ENCODE measurements around the gene FMO4. TPM values are rescaled to one million over a fixed set of nuclear protein-coding genes. Genes with fewer than 3 reads are reported as not detected.

Gene FMO4
- total and polyA plus RNA-seq, 10 of the 15 experiments (the other 5 are each of a cell fraction or from before 2014, with no cell fraction given): 0.26 to 3.0 (median 1.1) TPM

DNA sequence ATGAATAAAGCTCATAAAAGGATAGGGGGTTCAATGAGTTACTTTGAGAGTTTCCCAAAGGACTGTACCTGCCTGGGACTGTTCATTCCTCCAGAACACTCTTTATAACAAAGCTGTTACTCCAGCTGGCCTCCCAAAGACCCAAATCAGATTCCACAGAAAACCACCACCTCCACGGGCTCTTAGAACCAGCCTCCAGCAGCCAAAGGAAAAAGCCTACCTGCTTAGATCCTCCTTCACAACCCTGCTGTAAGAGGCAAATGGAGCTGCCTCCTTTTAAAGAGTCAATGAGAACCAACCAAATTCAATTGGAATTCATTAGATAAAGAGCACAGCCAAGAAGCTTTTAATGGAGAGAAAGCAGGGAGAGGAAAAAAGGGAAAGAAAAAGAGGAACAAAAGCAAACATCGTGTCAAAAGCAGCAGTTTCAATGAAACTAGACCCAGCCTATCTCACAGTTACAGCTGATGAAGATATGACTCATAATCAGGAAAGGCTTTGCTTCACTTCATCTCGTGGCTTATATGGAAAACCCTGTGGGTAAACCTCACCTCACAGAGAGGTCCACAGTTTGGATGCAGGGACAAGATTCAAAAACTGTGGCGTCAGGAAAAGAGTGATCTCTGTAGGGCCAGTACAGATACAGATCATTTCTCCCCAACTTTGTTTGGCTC, 27.8 kb upstream of the FMO4 start:
- peak; percentile 71 for FAIRE-seq
- TF ChIP-seq ZNF384 (IDR thresholded peaks at IDR 0.05; ENCODE audit: borderline replicate concordance, low read depth, low read length): no peak
- peak; percentile 39 for TF ChIP-seq JUNB (IDR thresholded peaks at IDR 0.05)
- TF ChIP-seq MEF2A (IDR thresholded peaks at IDR 0.05; ENCODE audit: insufficient read depth, low read depth, low read length): no peak
- TF ChIP-seq BCL11A (IDR thresholded peaks at IDR 0.05; ENCODE audit: low read depth, low read length): 0 out of 2 replicates have a peak, but pooled peaks have one; percentile 4
- peak; percentile 52 to 54; a peak in 3 of 4 replicates for TF ChIP-seq IKZF2 (IDR thresholded peaks at IDR 0.05)
- 0 out of 2 replicates have a peak, but pooled peaks have one; percentile 53 for TF ChIP-seq EED (IDR thresholded peaks at IDR 0.05; ENCODE audit: low read depth)
- TF ChIP-seq HDAC2 (IDR thresholded peaks at IDR 0.05): no peak
- TF ChIP-seq RUNX3 (IDR thresholded peaks at IDR 0.05; ENCODE audit: low read length): peak; percentile 61
- TF ChIP-seq KAT2A (conservative IDR thresholded peaks at IDR 0.05; ENCODE audit: control insufficient read depth, low read depth, low read length): no peak
- TF ChIP-seq RB1 (IDR thresholded peaks at IDR 0.05; ENCODE audit: borderline replicate concordance): no peak
- TF ChIP-seq NFIC (IDR thresholded peaks at IDR 0.05; ENCODE audit: low read depth, low read length): peak; percentile 38; the same call in 1 of the 2 replicates
- TF ChIP-seq IRF4 (IDR thresholded peaks at IDR 0.05; ENCODE audit: low read depth, low read length): 0 out of 2 replicates have a peak, but pooled peaks have one; percentile 14
- TF ChIP-seq IKZF1 (conservative IDR thresholded peaks at IDR 0.05): 0 out of 2 replicates have a peak, but pooled peaks have one; percentile 34
- TF ChIP-seq SIN3A (IDR thresholded peaks at IDR 0.05; ENCODE audit: low read depth, low read length): no peak
- no peak for TF ChIP-seq NR2C1 (IDR thresholded peaks at IDR 0.05)
- no peak for DNase-seq (ENCODE audit: low read depth, low spot score)
- Histone ChIP-seq H3K36me3 (ENCODE audit: control insufficient read depth in 2 of 2, insufficient read depth in 2 of 2, low read length in 1 of 2) (no peaks in the 10 kb centered on the region), H3K4me2 (ENCODE audit: control insufficient read depth, insufficient read depth) (no peak overlapping the region), H3K9ac (ENCODE audit: control insufficient read depth, insufficient read depth, low read length) (no peak overlapping the region), H3K79me2 (ENCODE audit: control insufficient read depth, insufficient read depth, low read length) (no peaks in the 10 kb centered on the region), H3K4me3 (no peak overlapping the region), H4K20me1 (ENCODE audit: control insufficient read depth, insufficient read depth) (no peaks in the 10 kb centered on the region), H3K9me3 (replicated peaks; ENCODE audit: control insufficient read depth, insufficient read depth, low read length) (no peaks in the 10 kb centered on the region), H3K4me1 (ENCODE audit: control insufficient read depth, insufficient read depth, low read length) (no peaks in the 10 kb centered on the region), H3K27ac (ENCODE audit: control insufficient read depth, insufficient read depth) (no peak overlapping the region), H2AFZ (ENCODE audit: control insufficient read depth, low read depth, low read length) (no peak overlapping the region), H3K27me3 (replicated peaks in 1 of 2; ENCODE audit: control insufficient read depth in 2 of 2, insufficient read depth in 2 of 2, low read length in 1 of 2) (no peaks in the 10 kb centered on the region; a peak in 1 of 4 replicates)
- in situ Hi-C loops (cut with MboI): no loop called here
- RAD21 ChIA-PET (ENCODE audit: unreplicated experiment): interaction anchor here (1.1 kb wide), 1 partner anchor 27 kb away, joined by 3 read pairs; the partner anchor contains the start of gene FMO4
- no TSS peak for BruUV-seq (replicated peaks)
- intact Hi-C loops (cut with micrococcal nuclease; ENCODE audit: unreplicated experiment): no loop called here
- ATAC-seq: peak; percentile 26; the same call in 1 of the 3 replicates
- SMC1A ChIA-PET (ENCODE audit: uncharacterized antibody, unreplicated experiment): interaction anchor here (1.7 kb wide), 1 partner anchor 27 kb away, joined by 7 read pairs; the partner anchor contains the start of gene FMO4
- POLR2A ChIA-PET: no interaction called here
- 4% methylated on average over 4 of the region's 4 CpGs for WGBS (ENCODE audit: insufficient coverage, insufficient replicate concordance, low lambda C conversion rate, missing lambda C conversion rate)
- CTCF ChIA-PET: interaction anchor here (0.8 to 1.6 kb wide), 2 partner anchors 27 to 205 kb away, joined by 3 to 5 read pairs; partner anchors contain the start of gene FMO4
